GM10266 (cell line): Measurements from ENCODE around the gene SLC27A3.
"Not testable (repeated sequence)": the region's sequence is repeated elsewhere in the genome, so short reads cannot be mapped to it uniquely, and the experiment has no call there.

ENCODE experiments used
- DNase-seq: peaks from one replicate; pipeline ENCODE4 v3.0.0; 2012; ENCODE audit errors: extremely low spot score
- CTCF ChIP-seq: IDR thresholded peaks from 2 replicates; pipeline ENCODE4 v1.5.1; 2012; ENCODE audit warnings: mild to moderate bottlenecking, low read depth; ENCODE audit not compliant: control insufficient read depth, insufficient read depth; ENCODE audit errors: missing control alignments

The SLC27A3 gene

DNA sequence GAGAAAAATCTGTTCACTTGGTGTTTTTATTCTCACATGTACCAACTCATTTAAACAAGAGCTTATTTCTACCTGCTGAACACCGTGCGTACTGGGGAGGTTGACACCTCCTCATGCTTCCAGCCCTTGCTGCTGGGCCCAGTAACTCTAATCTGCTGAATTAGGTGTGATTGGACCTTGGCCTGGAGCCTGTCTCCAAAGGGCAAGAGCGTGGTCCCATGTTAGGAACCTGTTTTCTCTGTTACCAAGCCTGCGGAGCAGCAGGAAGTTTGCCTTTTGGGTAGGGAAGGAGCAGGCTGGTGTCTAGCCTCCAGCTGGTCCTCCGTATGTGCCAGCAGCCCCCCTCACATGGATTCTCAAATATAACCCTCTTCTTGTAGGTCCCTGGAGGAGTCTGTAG, 10.9 kb upstream of the SLC27A3 start:
- no peak for DNase-seq
- TF ChIP-seq CTCF = no peak

DNA sequence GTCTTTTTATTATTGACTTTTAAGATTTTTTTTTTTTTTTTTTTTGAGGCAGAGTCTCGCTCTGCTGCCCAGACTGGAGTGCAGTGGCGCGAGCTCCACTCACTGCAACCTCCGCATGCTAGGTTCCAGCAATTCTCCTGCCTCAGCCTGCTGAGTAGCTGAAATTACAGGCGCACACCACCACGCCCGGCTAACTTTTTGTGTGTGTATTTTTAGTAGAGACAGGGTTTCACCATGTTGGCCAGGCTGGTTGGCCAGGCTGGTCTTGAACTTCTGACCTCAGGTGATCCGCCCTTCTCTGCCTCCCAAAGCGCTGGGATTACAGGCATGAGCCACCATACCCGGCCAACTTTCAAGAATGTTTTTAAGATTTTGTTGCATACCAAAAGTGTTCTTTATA, 8.5 kb upstream of the SLC27A3 start:
- not testable (repeated sequence) for DNase-seq

- DNase-seq = no peak
- TF ChIP-seq CTCF = no peak
These were observed 7.7 kb upstream of the SLC27A3 start for GRCh38 chr1:153767519-153767918.

GRCh38 chr1:153768316-153769181, 6.7 kb upstream of the SLC27A3 start:
- DNase-seq = no peak
- no peak for TF ChIP-seq CTCF

- no peak for DNase-seq
These were observed 6.0 kb upstream of the SLC27A3 start for GRCh38 chr1:153769221-153769620.

DNA sequence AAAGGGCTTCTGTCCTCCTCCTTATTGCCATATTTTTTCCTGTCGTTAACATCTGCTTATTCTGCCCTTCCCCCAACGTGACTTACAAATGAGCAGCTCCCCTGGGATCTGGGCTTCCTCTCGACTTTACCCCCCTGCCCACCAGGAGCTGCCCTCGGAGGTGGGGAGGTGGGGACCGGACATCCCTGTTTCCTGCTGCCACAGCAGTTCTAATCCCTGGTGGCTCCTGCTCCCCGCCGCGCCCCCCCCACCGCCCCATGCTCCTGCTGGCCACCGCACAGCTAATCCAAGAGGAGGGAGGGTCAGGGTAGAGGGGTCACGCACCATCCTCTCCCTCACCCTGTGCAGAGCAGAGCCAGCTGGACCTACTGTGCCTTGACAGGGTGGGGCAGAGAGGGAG, 4.4 kb upstream of the SLC27A3 start:
- no peak for TF ChIP-seq CTCF
- no peak for DNase-seq

More at GRCh38 chr1:153769221-153769620, 6.0 kb upstream of the SLC27A3 start:
- no peak for TF ChIP-seq CTCF

DNA sequence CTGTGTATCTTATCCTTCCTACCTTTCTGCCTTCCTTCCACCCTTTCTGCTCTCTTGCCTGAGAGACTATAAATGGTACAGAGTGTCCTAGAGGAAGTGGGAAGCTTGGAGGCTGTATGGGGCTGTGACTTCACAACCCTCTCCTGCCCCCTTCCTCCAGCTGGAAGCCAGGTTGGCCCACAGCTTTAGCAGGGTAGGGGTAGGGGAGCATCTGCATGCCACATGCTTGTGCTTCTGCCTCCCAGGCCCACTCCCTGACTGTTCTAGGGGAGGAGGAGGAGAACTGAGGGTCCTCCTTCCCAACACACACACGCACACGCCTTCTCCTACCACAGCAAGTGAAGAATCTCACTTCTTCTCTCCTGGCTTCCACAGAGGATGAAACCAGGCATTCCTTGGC, 3.9 kb upstream of the SLC27A3 start:
- TF ChIP-seq CTCF = no peak
- no peak for DNase-seq
